GM12878 (cell line): Measurements from ENCODE around the gene TFR2. TPM values are rescaled to one million over a fixed set of nuclear protein-coding genes. Genes with fewer than 3 reads are reported as not detected.

Experiments used
- ATAC-seq: fragments of 200-7000 bp; cut with Tn5 transposase; 3 replicates; pipeline ENCODE4 v1.9.1; 2020; ENCODE audit warnings: mild to moderate bottlenecking, moderate library complexity
- BruUV-seq: library from RNA; stranded (reverse); fragments of 400-500 nt; replicated peaks from 2 replicates; lab custom pipeline; 2021; lab: Mats Ljungman, UMichigan
- CTCF ChIA-PET: fragments of 300-600 bp; sonication (Branson Sonifier 250); formaldehyde crosslinking; extraction: SDS; loops from one replicate; lab custom pipeline; 2021; ENCODE audit warnings: inconsistent platforms; lab: Yijun Ruan, JAX
- POLR2A ChIA-PET: fragments of 350-600 bp; formaldehyde crosslinking; extraction: SDS; loops from one replicate; lab custom pipeline; 2021; ENCODE audit warnings: inconsistent platforms; lab: Charles Lee
- RAD21 ChIA-PET: fragments of 300-600 bp; sonication (Branson Sonifier 250); formaldehyde crosslinking; loops from one replicate; lab custom pipeline; 2023; ENCODE audit warnings: antibody characterized with exemption; ENCODE audit not compliant: unreplicated experiment; lab: Charles Lee
- SMC1A ChIA-PET: fragments of 300-600 bp; sonication (Branson Sonifier 250); formaldehyde crosslinking; loops from one replicate; lab custom pipeline; 2023; ENCODE audit not compliant: unreplicated experiment, uncharacterized antibody; lab: Charles Lee
- DNase-seq: peaks from one replicate; pipeline ENCODE4 v3.0.0-alpha.2; 2011; ENCODE audit warnings: low read depth, low spot score
- FAIRE-seq: peaks from 3 replicates; lab custom pipeline; 2011; peaks lifted over from hg19 to GRCh38; lab: Jason Lieb, UNC
- H2AFZ ChIP-seq: 2 replicates; pipeline ENCODE4 v1.6.0; 2011; ENCODE audit warnings: low read depth, low read length, control low read depth; ENCODE audit not compliant: control insufficient read depth
- H3K27ac ChIP-seq: 2 replicates; pipeline ENCODE4 v1.5.1; 2011; ENCODE audit warnings: control low read depth; ENCODE audit not compliant: control insufficient read depth, insufficient read depth
- H3K27me3 ChIP-seq, 2 experiments: replicated peaks in 1 of 2; 2 replicates each; pipeline versions ENCODE4 v1.6.0 to v1.6.1; 2011; ENCODE audit warnings: low read length in 1 of 2; ENCODE audit not compliant: control insufficient read depth in 2 of 2, insufficient read depth in 2 of 2
- H3K36me3 ChIP-seq, 2 experiments: 2 replicates each; pipeline ENCODE4 v1.5.1; 2011; ENCODE audit warnings: low read length in 1 of 2; ENCODE audit not compliant: control insufficient read depth in 2 of 2, insufficient read depth in 2 of 2
- H3K4me1 ChIP-seq: 2 replicates; pipeline ENCODE4 v1.6.1; 2011; ENCODE audit warnings: mild to moderate bottlenecking, low read length, moderate library complexity, mixed read lengths; ENCODE audit not compliant: control insufficient read depth, insufficient read depth
- H3K4me2 ChIP-seq: 2 replicates; pipeline ENCODE4 v1.6.0; 2011; ENCODE audit warnings: control low read depth; ENCODE audit not compliant: control insufficient read depth, insufficient read depth
- H3K4me3 ChIP-seq: fragments of 200-600 bp; sonication (generic); 2 replicates; pipeline ENCODE4 v1.5.1; 2016
- H3K79me2 ChIP-seq: 2 replicates; pipeline ENCODE4 v1.6.0; 2011; ENCODE audit warnings: low read length; ENCODE audit not compliant: control insufficient read depth, insufficient read depth
- H3K9ac ChIP-seq: 2 replicates; pipeline ENCODE4 v1.8.0; 2011; ENCODE audit warnings: low read length, control low read depth, mixed read lengths; ENCODE audit not compliant: control insufficient read depth, insufficient read depth
- H3K9me3 ChIP-seq: replicated peaks from 3 replicates; pipeline ENCODE4 v1.5.1; 2011; ENCODE audit warnings: mild to moderate bottlenecking, low read length; ENCODE audit not compliant: control insufficient read depth, insufficient read depth
- H4K20me1 ChIP-seq: 2 replicates; pipeline ENCODE4 v1.6.0; 2011; ENCODE audit not compliant: control insufficient read depth, insufficient read depth
- CBFB ChIP-seq: IDR thresholded peaks from 2 replicates; pipeline ENCODE4 v1.6.1; 2016; ENCODE audit warnings: antibody characterized with exemption, low read depth
- CHD1 ChIP-seq: IDR thresholded peaks from 2 replicates; pipeline ENCODE4 v1.6.1; 2012; ENCODE audit warnings: low read depth, low read length, improper control_type of control experiment
- EP300 ChIP-seq, 2 experiments: fragments of 150-350 bp in 1 of 2; IDR thresholded peaks; 2 replicates each; pipeline ENCODE4 v1.6.1; 2011 to 2012; ENCODE audit warnings: low read depth in 2 of 2, low read length in 2 of 2, borderline replicate concordance in 1 of 2, improper control_type of control experiment in 1 of 2, inconsistent platforms in 1 of 2; ENCODE audit not compliant: control insufficient read depth in 1 of 2
- ETV6 ChIP-seq, 2 experiments: fragments of 450-650 bp in 1 of 2; IDR thresholded peaks in 1 of 2; conservative IDR thresholded peaks in 1 of 2; 2 replicates each; pipeline ENCODE4 v1.6.1; 2014; ENCODE audit warnings: antibody characterized with exemption in 1 of 2, borderline replicate concordance in 1 of 2, low read depth in 1 of 2, mild to moderate bottlenecking in 1 of 2, moderate library complexity in 1 of 2
- FOXM1 ChIP-seq: IDR thresholded peaks from 2 replicates; pipeline ENCODE4 v1.6.1; 2012; ENCODE audit warnings: low read depth, mild to moderate bottlenecking, inconsistent platforms, low read length, moderate library complexity
- GABPA ChIP-seq: IDR thresholded peaks from 2 replicates; pipeline ENCODE4 v1.6.1; 2014; ENCODE audit warnings: antibody characterized with exemption, low read depth, mild to moderate bottlenecking, inconsistent platforms
- JUNB ChIP-seq: IDR thresholded peaks from 2 replicates; pipeline ENCODE4 v1.6.1; 2016; ENCODE audit warnings: antibody characterized with exemption, mild to moderate bottlenecking
- MTA2 ChIP-seq: fragments of 450-650 bp; IDR thresholded peaks from 2 replicates; pipeline ENCODE4 v1.6.1; 2016; ENCODE audit warnings: low read depth, mild to moderate bottlenecking, moderate library complexity
- MXI1 ChIP-seq: fragments of 150-350 bp; IDR thresholded peaks from 2 replicates; pipeline ENCODE4 v1.6.1; 2011; ENCODE audit warnings: low read depth, mild to moderate bottlenecking, inconsistent platforms, low read length, improper control_type of control experiment
- RFX5 ChIP-seq: IDR thresholded peaks from 2 replicates; pipeline ENCODE4 v1.6.1; 2011; ENCODE audit warnings: low read depth, low read length, improper control_type of control experiment
- STAT1 ChIP-seq: fragments of 450-650 bp; conservative IDR thresholded peaks from 2 replicates; pipeline ENCODE4 v1.6.1; 2014; ENCODE audit warnings: antibody characterized with exemption, mild to moderate bottlenecking
- TARDBP ChIP-seq: IDR thresholded peaks from 2 replicates; pipeline ENCODE4 v1.6.1; 2016; ENCODE audit warnings: borderline replicate concordance
- TCF3 ChIP-seq: IDR thresholded peaks from 2 replicates; pipeline ENCODE4 v1.6.1; 2012; ENCODE audit warnings: low read depth, mild to moderate bottlenecking, low read length, borderline replicate concordance; ENCODE audit not compliant: insufficient read depth
- ZBED1 ChIP-seq: IDR thresholded peaks from 2 replicates; pipeline ENCODE4 v1.6.1; 2016; ENCODE audit warnings: borderline replicate concordance
- WGBS: methylation state at CpG from one replicate; pipeline ENCODE4 v1.1.6; 2016; ENCODE audit warnings: low lambda C conversion rate; ENCODE audit not compliant: insufficient replicate concordance, insufficient coverage; ENCODE audit errors: missing lambda C conversion rate; 5-methylcytosine and 5-hydroxymethylcytosine counted together
- in situ Hi-C: fragments of 300-500 bp; cut with MboI; formaldehyde crosslinking; loops from 9 replicates; pipeline ENCODE4 v1.14.3; 2018; ENCODE audit warnings: mixed read lengths
- intact Hi-C: fragments of 100-400 bp; cut with micrococcal nuclease; formaldehyde crosslinking; loops from one replicate; pipeline ENCODE4 v1.14.2; 2022; ENCODE audit not compliant: unreplicated experiment
- polyA plus RNA-seq, 11 experiments: library from polyadenylated mRNA; depleted of rRNA in 4 of 11; unstranded in 6 of 11; stranded (reverse) in 5 of 11; fragments of >200 nt; fragmentation: Nextera tagmentation in 4 of 11; fragmentation: Illumina TruSeq in 1 of 11; extraction: Ambion mirVana in 4 of 11; extraction: Trizol in 1 of 11; gene quantifications; 1 replicate in 1 of 11; 2 replicates in 10 of 11; pipeline versions ENCODE4 v1.2.1 to v1.2.3, GENCODE V29; 2011 to 2016; ENCODE audit warnings: inconsistent platforms in 2 of 11, missing spikeins in 2 of 11, low read depth in 1 of 11
- total RNA-seq, 4 experiments: library from RNA; depleted of rRNA in 3 of 4; stranded (reverse); fragments of >200 nt in 3 of 4; fragmentation: Illumina TruSeq in 1 of 4; extraction: Trizol in 1 of 4; gene quantifications; 2 replicates each; pipeline versions ENCODE4 v1.2.1 to v1.2.3, GENCODE V29; 2013 to 2021
- TF ChIP-seq, protein P1 (sequence below): IDR thresholded peaks from 2 replicates; pipeline ENCODE4 v1.6.1; 2012; ENCODE audit warnings: mild to moderate bottlenecking, low read depth, low read length
- TF ChIP-seq, protein P2 (sequence below), 3 experiments: IDR thresholded peaks in 2 of 3; conservative IDR thresholded peaks in 1 of 3; 2 replicates each; pipeline ENCODE4 v1.5.1; 2011; ENCODE audit warnings: low read depth in 3 of 3, low read length in 3 of 3, mild to moderate bottlenecking in 3 of 3, control low read depth in 2 of 3, moderate library complexity in 2 of 3, inconsistent platforms in 1 of 3, mixed read lengths in 1 of 3; ENCODE audit not compliant: control insufficient read depth in 2 of 3, insufficient read depth in 1 of 3; ENCODE audit errors: extremely low read depth in 1 of 3

The TFR2 gene
- total and polyA plus RNA-seq, 10 of the 15 experiments (the other 5 are each of a cell fraction or from before 2014, with no cell fraction given), result 0.30 to 7.2 (median 1.8) TPM

DNA sequence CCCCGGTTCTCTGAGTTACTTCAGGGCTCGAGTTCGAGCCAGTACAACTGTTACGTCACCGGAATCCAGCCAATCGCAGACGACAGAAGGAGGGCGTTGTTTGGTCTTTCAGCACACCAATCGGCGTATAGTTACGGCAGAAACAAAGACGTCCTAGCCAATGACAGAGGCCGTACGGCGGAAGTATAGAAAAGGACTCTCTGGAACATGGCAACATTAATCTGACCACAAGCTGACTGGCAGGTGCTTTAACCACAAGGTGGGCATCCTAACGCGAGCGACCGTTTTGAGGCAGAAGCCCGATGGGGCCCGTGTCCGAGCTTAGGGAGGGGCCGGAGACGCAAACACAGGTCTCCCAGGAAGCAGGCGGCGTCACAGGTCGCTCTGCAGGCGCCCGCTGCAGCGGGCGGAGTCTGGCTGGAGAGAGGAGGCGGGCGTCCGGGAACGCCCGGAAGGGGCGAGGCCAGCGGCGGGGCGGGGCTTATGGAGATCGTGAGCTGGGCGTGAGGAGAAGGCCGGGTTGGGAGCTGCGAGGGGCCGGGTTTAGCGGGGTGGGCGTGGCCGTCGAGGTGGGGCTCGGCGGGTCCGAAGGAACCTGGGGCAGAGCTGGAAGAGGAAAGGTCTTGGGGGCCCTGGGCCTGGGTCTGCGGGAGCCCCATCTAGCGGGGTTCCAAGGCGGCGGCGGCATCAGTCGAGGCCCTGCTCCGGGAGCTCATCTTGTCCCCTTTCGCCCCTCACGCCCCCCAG, 29.2 kb downstream of the TFR2 start, which contains the start of gene MOSPD3:
MOSPD3 (plus strand) TSS at position 558 of the 747 bp plus-strand sequence. CDS start 252 bp downstream, outside the sequence.
- peak within 1 kb of the TSS; percentile 75 for H3K4me3 ChIP-seq
- peak within 1 kb of the TSS; percentile 97 for H3K27ac ChIP-seq
- RAD21 ChIA-PET, result interaction anchor here (0.7 to 2.2 kb wide), 12 partner anchors 18 to 191 kb away, joined by 3 to 15 read pairs (median 4); partner anchors contain the start of genes FBXO24, LRCH4 and POP7
- no TSS peak for BruUV-seq
- WGBS, result 1% methylated on average over 53 of the region's 61 CpGs
- SMC1A ChIA-PET, result interaction anchor here (0.6 to 2.4 kb wide), 8 partner anchors 14 to 147 kb away, joined by 3 to 10 read pairs (median 4); partner anchors contain the start of genes FBXO24, LRCH4 and POP7
- DNase-seq (peak; percentile 99), FAIRE-seq (peak; percentile 100), ATAC-seq (peak; percentile 98)
- peak within 1 kb of the TSS; percentile 100 for H3K4me2 ChIP-seq
- H4K20me1 ChIP-seq, result no peaks in the 10 kb centered on the region
- no peaks in the 10 kb centered on the region for H3K36me3 ChIP-seq
- no peaks in the 10 kb centered on the region for H3K9me3 ChIP-seq
- peaks cover 5% of the 10 kb centered on the region for H3K4me1 ChIP-seq
- intact Hi-C loops, result loop anchor here (2.0 to 5.0 kb wide), 2 partner anchors 61 to 85 kb away; partner anchors contain the start of gene GNB2
- POLR2A ChIA-PET, result interaction anchor here (0.6 to 2.2 kb wide), 17 partner anchors 9 to 780 kb away, joined by 3 to 28 read pairs (median 4); partner anchors contain the start of genes AGFG2, FBXO24, GNB2 and LRCH4
- H3K9ac ChIP-seq, result peak within 1 kb of the TSS; percentile 88
- CTCF ChIA-PET, result interaction anchor here (0.6 to 6.6 kb wide), 17 partner anchors 9 to 240 kb away, joined by 3 to 35 read pairs (median 4); partner anchors contain the start of genes FBXO24, LRCH4, PCOLCE and POP7
- H3K27me3 ChIP-seq, result peaks cover 0 to 3% of the 10 kb centered on the region in 2 experiments; a peak in 2 of 4 replicates
- in situ Hi-C loops, result no loop called here
- H2AFZ ChIP-seq, result peak within 1 kb of the TSS; percentile 99
- no peaks in the 10 kb centered on the region for H3K79me2 ChIP-seq
- TF ChIP-seq MTA2, result no peak; the same call in 1 of the 2 replicates
- no peak for TF ChIP-seq ZBED1
- TF ChIP-seq FOXM1, result no peak
- TF ChIP-seq MXI1, result peak; percentile 67
- no peak for TF ChIP-seq ETV6 (conservative IDR thresholded peaks at IDR 0.05 in 1 of 2, IDR thresholded peaks at IDR 0.05 in 1 of 2; ENCODE audit: borderline replicate concordance in 1 of 2, low read depth in 1 of 2)
- TF ChIP-seq GABPA, result peak; percentile 69
- TF ChIP-seq, protein P1, sequence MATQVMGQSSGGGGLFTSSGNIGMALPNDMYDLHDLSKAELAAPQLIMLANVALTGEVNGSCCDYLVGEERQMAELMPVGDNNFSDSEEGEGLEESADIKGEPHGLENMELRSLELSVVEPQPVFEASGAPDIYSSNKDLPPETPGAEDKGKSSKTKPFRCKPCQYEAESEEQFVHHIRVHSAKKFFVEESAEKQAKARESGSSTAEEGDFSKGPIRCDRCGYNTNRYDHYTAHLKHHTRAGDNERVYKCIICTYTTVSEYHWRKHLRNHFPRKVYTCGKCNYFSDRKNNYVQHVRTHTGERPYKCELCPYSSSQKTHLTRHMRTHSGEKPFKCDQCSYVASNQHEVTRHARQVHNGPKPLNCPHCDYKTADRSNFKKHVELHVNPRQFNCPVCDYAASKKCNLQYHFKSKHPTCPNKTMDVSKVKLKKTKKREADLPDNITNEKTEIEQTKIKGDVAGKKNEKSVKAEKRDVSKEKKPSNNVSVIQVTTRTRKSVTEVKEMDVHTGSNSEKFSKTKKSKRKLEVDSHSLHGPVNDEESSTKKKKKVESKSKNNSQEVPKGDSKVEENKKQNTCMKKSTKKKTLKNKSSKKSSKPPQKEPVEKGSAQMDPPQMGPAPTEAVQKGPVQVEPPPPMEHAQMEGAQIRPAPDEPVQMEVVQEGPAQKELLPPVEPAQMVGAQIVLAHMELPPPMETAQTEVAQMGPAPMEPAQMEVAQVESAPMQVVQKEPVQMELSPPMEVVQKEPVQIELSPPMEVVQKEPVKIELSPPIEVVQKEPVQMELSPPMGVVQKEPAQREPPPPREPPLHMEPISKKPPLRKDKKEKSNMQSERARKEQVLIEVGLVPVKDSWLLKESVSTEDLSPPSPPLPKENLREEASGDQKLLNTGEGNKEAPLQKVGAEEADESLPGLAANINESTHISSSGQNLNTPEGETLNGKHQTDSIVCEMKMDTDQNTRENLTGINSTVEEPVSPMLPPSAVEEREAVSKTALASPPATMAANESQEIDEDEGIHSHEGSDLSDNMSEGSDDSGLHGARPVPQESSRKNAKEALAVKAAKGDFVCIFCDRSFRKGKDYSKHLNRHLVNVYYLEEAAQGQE, result no peak
- no peak for TF ChIP-seq TCF3
- no peak for TF ChIP-seq CHD1
- peak; percentile 91 for TF ChIP-seq RFX5
- no peak for TF ChIP-seq STAT1
- TF ChIP-seq JUNB, result no peak
- TF ChIP-seq CBFB, result peak; percentile 94
- no peak for TF ChIP-seq TARDBP
- no peak for TF ChIP-seq EP300 (IDR thresholded peaks at IDR 0.05; ENCODE audit: borderline replicate concordance in 1 of 2, control insufficient read depth in 1 of 2, low read depth in 2 of 2, low read length in 2 of 2)
- TF ChIP-seq, protein P2, sequence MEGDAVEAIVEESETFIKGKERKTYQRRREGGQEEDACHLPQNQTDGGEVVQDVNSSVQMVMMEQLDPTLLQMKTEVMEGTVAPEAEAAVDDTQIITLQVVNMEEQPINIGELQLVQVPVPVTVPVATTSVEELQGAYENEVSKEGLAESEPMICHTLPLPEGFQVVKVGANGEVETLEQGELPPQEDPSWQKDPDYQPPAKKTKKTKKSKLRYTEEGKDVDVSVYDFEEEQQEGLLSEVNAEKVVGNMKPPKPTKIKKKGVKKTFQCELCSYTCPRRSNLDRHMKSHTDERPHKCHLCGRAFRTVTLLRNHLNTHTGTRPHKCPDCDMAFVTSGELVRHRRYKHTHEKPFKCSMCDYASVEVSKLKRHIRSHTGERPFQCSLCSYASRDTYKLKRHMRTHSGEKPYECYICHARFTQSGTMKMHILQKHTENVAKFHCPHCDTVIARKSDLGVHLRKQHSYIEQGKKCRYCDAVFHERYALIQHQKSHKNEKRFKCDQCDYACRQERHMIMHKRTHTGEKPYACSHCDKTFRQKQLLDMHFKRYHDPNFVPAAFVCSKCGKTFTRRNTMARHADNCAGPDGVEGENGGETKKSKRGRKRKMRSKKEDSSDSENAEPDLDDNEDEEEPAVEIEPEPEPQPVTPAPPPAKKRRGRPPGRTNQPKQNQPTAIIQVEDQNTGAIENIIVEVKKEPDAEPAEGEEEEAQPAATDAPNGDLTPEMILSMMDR (IDR thresholded peaks at IDR 0.05 in 2 of 3, conservative IDR thresholded peaks at IDR 0.05 in 1 of 3; ENCODE audit: control insufficient read depth in 2 of 3, extremely low read depth in 1 of 3, insufficient read depth in 1 of 3, low read depth in 3 of 3, low read length in 3 of 3), result no peak
